VCaP (cell line): ENCODE measurements around the gene CALN1.
"Not testable (repeated sequence)": the region's sequence is repeated elsewhere in the genome, so short reads cannot be mapped to it uniquely, and the experiment has no call there.

Experiments
- H3K27ac ChIP-seq: fragments of 450-650 bp; 2 replicates; pipeline ENCODE4 v1.5.1; 2017
- TF ChIP-seq, protein P1 (sequence below): fragments of 450-650 bp; conservative IDR thresholded peaks from 2 replicates; pipeline ENCODE4 v1.5.1; 2017; ENCODE audit warnings: mild to moderate bottlenecking, moderate library complexity

CALN1 gene

DNA sequence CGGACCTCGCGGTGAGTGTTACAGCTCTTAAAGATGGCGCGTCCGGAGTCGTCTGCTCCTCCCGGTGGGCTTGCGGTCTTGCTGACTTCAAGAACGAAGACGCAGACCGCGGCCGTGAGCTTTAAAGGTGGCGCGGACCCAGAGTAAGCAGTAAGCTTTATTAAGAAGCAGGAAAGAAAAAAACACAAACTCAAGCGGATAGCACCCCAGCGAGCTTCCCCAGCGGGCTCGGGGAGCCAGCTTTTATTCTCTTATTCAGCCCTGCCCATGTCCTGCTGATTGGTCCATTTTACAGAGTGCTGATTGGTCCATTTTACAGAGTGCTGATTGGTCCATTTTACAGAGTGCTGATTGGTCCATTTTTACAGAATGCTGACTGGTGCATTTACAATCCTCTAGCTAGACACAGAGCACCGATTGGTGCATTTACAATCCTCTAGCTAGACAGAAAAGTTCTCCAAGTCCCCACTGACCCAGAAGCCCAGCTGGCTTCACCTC, at the start of gene CALN1:
CALN1 (minus strand) TSS at position 218 of the 498 bp plus-strand sequence.
- not testable (repeated sequence) for H3K27ac ChIP-seq

GRCh38 chr7:72453471-72453870, 41.3 kb upstream of the CALN1 start:
- H3K27ac ChIP-seq, result no peak overlapping the region
- TF ChIP-seq, protein P1, sequence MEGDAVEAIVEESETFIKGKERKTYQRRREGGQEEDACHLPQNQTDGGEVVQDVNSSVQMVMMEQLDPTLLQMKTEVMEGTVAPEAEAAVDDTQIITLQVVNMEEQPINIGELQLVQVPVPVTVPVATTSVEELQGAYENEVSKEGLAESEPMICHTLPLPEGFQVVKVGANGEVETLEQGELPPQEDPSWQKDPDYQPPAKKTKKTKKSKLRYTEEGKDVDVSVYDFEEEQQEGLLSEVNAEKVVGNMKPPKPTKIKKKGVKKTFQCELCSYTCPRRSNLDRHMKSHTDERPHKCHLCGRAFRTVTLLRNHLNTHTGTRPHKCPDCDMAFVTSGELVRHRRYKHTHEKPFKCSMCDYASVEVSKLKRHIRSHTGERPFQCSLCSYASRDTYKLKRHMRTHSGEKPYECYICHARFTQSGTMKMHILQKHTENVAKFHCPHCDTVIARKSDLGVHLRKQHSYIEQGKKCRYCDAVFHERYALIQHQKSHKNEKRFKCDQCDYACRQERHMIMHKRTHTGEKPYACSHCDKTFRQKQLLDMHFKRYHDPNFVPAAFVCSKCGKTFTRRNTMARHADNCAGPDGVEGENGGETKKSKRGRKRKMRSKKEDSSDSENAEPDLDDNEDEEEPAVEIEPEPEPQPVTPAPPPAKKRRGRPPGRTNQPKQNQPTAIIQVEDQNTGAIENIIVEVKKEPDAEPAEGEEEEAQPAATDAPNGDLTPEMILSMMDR, result no peak

- H3K27ac ChIP-seq, result no peak overlapping the region
- TF ChIP-seq, protein P1, result no peak
Measured at GRCh38 chr7:72447465-72448204, 35.5 kb upstream of the CALN1 start.

GRCh38 chr7:72446591-72447462, 34.7 kb upstream of the CALN1 start:
- TF ChIP-seq, protein P1, result no peak
- no peak overlapping the region for H3K27ac ChIP-seq

DNA sequence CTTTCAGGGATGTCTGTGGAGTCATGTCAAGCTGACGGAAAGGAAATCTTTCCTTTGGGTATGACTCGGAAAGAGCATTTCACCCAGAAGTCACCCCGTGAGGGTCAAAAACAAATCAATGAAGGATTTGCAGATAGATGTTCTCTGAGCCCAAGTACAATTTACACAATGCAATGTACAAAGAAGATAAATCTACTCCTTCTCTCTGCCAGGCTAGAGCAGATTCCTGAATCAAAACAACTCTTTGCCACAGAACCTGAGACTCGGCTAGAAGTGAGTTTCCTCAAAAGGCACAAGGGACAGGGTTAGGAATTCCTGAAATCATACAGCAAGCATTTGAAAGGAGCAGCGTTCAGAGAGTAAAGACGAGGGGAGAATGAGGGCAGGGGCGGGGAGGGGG, 34.0 kb upstream of the CALN1 start:
- TF ChIP-seq, protein P1, result no peak

GRCh38 chr7:72445580-72445979, 33.4 kb upstream of the CALN1 start:
- TF ChIP-seq, protein P1, result no peak
- no peak overlapping the region for H3K27ac ChIP-seq

More for the DNA sequence above, 34.0 kb upstream of the CALN1 start:
- no peak overlapping the region for H3K27ac ChIP-seq

DNA sequence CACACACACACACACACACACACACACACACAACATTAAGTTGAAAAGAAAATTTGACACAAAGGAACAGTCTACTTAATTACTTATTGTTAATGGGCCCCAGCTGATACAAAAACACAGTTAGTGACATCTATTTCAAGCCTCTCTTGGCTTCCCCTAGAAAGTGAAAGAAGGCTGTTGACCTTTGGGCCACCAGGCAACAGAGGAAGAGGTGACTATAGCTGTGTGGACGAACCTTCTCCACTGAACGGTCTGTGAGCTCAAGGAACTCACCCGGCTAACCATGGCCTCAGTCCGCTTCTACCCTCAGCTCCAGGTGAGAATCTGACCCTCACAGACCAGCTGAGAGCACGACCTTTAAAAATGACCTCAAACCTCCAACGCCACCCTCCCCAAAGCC, 32.9 kb upstream of the CALN1 start:
- TF ChIP-seq, protein P1, result no peak
- peak overlapping the region; percentile 51 for H3K27ac ChIP-seq
